GM04503 (cell line): Measurements from ENCODE around the gene SLC25A26.

Source experiments
- DNase-seq: peaks from one replicate; pipeline ENCODE4 v3.0.0-alpha.2; 2012; ENCODE audit warnings: low read depth

SLC25A26 gene

DNA sequence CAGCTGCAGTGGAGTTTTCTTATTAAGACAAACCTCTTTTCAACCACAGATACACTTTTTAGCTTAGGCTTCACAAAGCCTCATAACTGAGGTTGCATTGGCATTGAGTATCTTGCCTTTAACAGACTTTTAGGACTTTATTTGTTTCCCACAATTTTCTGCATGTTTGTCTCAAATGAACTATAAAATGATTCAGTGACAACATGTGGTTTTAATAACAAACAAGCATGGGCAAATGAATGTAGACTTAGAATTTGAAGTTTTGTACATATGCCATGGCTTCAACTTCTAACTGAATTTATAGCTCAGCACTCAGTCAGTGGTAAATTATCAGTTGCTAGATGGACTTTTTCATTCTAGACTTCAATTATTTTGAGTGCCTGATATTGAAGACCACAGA is 101.6 kb downstream of the SLC25A26 start:
- no peak for DNase-seq

DNA sequence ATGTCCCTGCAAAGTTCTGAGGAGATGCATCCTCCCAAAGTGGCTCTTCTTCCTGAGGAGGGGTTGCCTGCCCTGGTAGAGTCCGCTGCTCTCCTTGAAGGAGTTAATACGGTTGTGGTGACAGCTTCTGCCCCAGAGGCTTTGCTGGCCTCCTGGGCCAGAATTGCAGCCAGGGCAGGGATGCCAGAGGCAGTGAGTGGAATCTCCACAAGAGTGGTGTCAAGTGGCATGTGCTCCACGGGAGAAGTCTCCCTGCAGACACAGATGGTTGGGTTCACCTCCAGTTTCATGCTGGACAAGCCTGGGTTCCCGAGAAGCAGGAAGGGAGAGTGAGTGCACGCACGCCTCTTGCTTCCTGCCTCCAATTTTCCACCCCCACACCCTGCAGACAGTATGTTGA is 105.5 kb downstream of the SLC25A26 start:
- no peak for DNase-seq

DNA sequence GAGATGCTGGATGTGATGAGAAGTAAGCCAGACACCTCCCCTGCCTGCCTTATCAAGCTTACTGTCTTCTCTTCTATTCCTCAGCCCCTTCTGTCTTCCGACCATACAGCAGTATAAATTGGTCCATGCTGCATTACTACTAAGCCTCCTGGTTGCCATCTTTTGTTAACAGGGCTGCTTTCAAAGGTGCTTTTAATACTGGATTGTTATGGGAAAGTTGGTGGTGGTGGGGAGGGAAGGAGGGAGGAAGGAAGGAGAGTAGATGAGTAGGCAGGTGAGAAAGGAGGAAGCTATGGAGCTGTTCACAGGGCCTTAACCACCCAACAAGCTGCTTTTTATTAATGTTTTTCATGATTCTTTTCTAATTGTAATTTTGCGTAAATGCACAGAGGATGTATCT is 114.9 kb downstream of the SLC25A26 start:
- no peak for DNase-seq

DNA sequence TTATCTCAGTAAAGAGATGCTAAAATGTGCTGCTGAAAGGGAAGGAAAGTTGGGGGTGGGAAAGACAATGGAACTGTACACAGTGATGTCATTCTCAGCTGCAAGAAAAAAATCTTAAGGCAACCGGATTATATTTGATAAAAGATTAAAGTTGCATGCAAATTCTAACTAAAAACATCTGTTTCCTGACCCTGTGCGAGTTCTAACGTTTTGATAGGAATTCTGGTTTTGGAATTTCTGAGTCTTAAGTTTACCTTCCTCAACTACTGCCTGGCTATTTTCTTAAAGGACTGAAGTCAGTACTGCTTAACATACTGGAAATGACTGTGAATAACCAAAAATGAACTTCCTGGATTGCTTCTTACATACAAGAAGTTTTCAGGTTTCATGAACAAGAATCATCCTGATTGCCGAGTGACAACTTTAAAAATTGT is 115.5 kb downstream of the SLC25A26 start:
- no peak for DNase-seq

DNA sequence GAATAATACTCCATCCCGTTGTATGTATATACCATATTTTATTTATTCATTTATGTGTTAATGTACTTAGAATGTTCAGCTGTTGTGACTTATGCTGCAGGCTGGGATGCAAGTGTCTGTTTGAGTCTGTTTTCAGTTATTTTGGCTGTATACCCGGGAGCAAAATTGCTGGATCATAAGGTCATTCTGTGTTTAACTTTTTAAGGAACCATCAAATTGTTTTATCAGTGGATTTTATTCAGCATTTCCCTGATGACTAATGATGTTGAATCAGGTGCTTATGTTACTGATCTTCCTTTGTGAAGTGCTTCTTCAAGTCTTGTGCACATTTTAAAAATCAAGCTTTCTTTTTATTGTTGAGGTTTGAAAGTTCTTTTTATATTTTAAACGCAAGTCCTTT is 118.1 kb downstream of the SLC25A26 start:
- DNase-seq, result no peak

DNA sequence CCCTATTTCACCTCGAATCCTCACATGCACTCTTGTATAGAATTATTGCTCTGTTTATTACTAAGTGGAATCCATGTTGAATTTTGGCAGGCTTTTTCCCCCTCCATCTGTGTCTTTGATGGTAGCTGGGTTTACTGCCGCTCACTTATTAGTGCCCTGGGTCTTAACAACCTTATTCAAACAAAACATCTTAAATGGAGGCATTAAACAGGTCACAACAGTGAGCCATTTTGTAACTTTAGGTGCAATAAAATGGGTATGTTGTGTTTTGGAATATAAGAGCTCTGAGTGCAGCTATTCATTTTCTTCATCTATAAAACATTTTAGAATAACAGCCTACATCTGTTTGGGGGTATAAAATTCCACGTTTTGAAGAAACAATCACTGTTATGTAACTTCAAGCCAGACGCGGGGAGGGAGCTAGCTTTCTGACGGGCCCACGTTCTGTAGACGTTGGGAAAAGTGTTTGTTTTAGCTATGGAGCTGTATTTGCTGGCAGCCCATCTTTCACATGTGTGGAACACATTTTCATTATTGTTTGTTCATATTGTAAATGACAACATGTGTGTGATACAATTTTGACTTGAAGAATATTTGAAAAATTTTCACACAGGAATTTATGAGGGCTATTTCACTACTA is 122.0 kb downstream of the SLC25A26 start:
- DNase-seq, result no peak

DNA sequence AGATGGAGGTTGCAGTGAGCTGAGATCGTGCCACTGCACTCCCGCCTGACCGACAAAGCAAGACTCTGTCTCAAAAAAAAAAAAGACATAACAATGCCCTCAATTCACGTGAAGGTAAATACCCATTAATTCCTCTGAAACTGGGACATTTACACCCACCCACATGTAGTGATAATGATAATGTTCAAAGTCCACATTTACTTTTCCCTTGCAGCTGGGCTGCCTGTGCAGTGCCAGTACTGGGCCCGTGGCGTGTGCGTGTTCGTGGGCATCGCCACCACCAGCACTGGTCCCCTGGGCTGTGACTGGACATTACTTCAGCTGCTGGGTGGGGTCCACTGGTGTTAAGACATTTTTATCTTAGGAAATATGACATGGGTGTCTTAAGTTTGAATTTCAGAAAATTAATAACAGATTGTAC is 123.6 kb downstream of the SLC25A26 start:
- no peak for DNase-seq

DNA sequence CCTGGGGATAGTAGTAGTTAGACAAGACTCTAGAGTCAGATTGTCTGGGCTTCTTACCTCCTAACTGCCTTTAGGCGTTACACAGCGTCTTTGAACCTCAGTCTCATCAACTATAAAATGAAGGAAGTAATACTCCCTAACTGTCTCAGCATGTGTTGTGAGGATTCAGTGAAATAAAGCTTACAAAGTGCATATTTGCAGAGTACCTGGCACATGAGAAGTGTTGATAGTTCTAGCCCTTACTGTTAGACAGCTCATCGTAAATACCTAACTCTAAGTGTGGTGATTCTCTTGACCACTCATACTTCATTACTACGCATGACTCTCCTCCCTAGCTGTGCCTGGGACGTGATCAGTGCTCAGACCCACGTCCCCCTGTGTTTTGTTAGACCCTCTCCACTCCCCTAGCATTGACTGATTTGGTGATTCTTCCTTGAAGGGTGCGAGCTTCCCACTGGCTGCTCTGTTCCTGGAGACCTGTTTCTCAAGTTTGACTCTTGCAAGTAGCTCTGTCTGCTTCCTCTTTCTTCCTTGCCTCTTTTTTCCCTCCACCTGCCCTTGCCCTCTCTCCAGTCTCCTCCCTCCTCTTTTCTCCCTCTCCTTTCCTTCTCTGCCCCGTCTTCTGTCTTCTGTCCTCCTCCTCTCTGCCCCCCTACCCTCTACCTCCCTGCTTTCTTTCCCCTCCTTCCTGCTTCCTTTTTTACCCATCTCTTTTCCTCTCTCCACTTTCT is 124.2 kb downstream of the SLC25A26 start:
- DNase-seq, result no peak

DNA sequence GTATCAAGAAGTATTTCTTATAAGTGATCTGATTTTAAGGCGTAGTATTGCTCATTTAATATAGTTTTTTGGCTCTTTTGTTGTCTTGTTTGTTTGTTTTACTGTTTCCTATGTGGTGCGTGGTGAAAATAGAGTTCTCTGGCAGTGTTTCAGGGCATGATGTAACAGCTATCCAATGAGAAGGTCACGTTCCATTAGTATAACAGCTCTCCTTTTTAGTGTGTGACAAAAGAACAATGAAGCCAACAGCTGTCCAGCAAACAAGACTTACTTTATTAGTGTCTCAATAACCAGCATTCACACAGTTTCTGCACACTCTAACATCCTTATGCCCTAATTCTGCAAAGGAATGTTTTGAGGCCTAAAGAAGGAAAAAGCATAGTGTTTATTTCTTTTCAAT is 127.9 kb downstream of the SLC25A26 start:
- DNase-seq, result no peak

DNA sequence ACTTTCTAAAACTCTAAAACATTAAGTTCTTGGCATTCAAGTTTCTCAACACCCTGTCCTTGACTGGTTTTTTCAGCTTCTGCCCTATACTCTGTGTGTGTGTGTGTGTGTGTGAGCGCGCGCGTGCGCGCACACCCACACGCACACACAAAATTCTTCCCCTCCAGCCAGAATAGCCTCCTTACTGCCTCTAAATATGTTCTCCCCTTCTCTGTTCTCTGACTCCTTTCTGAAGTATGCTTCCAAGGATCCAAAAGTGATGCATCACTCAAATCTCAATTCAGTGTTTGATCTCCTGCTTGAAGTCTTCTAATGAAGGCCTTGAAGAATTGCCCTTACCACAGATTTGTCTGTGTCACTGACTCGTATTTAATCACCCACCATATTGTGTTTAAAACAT is 129.8 kb downstream of the SLC25A26 start:
- no peak for DNase-seq

DNA sequence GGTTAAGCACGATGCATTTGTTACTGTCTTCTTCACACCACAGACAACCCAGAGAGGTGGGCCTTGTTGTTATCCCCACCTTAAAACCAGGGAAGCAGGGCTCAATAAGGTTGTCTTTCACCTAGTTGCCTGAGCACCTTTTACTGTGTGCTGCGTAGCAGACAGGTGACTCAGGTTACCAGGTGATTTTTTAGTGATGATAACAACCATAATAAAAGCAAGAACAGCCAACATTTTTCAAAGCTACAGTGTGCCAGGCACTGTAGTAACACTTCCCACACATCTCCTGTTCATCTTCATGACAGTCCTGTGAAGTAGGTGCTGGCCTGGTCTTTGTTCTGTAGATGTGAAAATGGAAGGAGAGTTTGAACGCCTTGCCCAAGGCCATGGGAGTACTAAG is 132.2 kb downstream of the SLC25A26 start:
- no peak for DNase-seq

DNA sequence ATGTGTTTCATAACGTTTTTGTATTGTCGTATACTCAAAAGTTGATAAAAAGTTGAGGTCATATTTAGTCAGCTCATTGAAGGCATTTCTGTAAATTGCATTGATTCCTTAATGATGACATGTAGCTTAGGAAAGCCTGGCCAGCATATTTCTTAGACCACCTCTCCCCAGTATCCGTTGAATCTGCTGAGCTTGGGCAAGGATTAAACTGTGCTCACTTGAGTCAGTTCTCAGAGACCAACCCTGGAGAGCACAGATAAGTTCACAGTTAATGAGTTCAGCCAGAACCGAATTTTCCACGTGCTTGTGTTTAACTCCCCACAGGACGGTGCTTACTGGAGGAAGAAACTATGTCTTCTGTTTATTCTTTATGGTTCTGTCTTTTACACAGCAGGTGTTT is 132.7 kb downstream of the SLC25A26 start:
- no peak for DNase-seq

DNA sequence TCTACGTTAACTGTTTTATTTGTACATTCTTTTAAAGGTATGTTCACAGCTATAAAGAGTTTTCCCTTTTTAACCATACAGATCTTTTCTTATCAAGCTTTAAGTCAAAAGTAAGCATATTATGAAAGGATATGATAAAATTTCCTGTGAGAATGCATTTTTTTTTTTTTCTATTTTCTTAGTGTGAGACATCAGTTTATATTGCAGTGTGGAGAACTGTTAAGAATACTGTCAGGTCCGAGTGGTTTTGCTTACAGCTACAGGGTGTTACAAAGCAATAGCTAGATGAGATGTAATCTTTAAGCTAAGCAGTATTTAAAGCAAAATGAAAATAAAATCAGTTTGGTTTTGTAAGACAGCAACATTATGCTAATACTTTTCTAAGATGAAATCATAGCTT is 133.2 kb downstream of the SLC25A26 start:
- DNase-seq, result no peak

DNA sequence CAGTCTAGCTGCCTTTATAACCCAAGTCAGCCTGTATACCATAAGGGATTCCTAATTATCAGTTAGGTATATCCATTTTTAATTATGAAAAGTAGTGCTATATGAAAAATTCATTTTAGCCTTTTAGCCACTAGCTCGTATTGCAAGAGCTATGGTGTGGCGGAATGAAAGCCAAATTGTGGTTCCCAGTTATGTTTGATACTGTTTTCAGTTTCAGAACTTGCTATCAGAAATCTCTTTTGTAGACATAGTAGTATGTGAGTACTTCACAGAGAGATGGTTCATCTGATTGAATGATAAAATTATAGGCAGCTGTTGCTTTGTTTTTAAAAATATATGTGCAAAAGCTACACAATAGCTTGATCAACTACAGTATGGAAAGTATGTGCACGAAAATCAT is 134.6 kb downstream of the SLC25A26 start:
- no peak for DNase-seq

DNA sequence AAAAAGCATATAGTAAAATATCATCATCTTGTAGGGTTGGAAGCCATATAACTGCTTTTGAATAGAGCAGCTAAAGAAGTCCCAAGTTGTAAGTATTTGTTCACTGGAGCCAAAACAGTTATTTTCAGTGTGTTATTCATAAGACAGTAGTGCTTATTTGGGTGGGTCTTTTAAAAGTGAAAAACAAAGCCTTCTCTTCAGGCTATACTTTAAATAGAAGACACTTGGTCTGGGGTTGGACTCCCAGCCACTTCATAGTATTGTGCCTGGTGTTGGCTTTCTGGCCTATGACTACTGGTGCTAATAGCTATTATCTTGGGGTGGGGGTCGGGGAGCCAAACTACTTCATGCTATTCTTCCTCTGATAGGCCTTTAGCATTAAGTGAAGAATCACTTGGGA is 135.2 kb downstream of the SLC25A26 start:
- no peak for DNase-seq

DNA sequence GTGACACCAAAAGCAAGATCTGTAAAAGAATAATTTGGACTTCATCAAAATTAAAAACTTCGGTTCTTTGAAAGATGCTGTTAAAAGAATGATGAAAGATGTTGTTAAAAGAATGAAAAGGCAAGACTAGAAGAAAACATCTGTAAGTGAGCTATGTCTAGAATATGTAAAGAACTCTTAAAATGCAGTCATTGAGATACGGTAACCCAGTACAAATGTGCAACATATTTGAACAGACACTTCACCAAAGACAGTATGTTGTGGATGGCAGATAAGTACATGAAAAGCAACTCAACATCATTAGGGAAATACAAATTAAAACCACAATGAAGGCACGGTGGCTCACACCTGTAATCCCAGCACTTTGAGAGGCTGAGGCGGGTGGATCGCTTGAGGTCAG is 140.6 kb downstream of the SLC25A26 start:
- DNase-seq, result no peak

DNA sequence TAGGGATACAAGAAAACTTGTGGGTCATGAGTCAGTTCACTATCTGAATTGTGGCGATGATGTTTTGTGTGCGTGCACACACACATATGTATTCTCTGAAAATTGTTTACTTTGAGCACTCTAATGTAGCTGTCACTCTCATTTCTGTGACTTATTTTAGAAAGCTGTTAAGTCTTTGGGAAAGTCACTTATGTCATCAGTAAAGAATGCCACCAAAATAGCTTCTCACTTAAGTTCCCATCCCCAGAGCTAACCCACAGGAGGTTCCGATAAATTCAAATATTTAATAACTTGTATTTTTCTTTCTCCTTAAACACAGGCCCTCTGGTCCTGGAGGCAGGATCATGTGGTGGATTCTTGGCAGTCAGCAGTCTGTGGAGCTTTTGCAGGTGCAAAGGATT is 141.7 kb downstream of the SLC25A26 start:
- DNase-seq, result no peak

DNA sequence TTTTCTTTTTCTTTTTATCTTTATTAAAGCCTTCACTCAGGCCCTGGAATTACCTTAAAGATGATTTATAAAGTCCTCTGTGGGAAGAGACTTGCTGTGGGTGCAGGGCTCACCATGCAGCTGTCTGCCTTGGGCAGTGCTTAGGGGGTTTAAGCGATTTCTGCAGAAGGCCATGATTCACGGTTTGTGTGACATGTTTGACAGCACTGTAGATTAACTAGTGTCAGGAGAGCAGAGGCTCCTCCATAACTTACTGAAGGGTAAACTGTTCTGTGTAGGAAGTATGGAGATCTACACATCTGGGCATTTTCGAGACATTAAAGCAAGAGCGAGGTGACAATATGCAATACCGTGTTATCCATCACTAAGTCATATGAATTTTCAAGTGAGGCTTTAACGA is 142.3 kb downstream of the SLC25A26 start:
- DNase-seq, result no peak

DNA sequence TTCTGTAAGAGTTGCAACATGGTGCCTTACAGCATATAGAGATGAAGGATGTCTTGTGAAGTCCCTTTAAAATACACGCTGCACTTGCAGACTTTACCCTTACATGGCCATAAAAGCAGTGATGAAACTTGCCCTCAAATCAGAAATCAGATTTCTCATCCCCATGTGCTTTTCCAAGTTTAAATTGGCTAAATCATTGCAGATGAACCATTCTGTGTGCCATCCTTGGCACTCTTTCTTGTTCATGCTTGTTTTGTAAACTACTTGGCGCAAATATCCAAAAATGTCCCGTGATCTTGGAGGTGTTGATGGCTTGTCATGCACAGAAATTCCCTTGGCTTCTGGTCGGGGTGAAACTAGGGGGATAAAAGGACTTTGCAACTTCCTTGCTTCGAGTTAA is 144.3 kb downstream of the SLC25A26 start:
- DNase-seq, result no peak

DNA sequence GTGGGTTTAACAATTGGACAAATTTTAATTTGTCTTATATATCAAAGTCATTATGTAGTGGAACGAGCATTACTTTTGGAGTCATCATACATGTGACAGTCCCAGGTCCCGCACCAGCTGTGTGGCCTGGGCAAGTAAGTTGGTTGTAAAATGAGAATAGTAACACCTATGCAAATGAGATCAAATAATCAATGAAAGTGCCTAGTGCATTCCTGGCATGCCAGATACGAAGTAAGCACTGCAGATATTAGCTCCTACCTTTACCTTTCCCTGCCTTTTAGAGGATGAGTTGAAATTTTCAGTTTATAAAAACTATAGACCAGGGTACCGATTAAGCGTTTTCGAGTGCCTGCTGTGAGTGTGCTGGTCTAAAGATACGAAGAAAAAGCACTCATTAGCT is 145.9 kb downstream of the SLC25A26 start:
- no peak for DNase-seq

DNA sequence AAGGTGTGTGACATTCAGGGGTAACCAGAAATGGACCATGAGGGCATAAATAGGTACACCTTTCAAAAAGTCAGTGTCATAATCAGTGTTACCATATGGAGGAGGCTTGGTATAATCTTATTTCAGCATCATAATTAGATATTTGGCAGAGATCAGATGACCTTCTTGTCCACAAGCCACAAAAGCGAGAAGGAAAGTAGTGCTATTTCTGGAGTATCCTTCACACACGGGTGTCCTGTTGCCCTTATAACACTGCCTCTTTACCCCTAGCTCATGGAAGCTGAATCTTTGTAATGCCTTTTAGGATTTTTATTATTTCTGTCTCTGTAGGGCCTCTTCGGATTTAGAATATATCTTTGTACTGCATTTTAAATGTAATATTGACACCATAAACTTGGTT is 147.2 kb downstream of the SLC25A26 start:
- no peak for DNase-seq

DNA sequence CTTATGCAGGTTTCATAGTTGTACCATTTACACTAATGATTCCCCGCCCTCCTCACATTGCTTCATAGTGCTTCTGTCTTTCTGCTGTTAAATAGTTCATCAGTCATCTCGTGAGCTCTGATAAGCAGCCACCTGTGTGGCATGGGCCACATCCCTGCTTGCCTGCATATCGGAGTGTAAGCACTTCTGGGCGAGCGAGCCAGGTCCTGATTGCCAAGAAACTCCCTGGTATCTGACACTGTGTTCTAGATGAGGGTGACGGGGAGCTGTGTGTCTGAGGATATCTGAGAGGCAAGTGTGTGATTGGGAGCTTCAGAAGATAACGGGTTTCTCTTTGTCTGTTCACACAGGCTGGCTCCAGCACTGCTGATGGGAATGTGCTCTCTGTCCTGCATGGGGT is 149.4 kb downstream of the SLC25A26 start:
- DNase-seq, result no peak

DNA sequence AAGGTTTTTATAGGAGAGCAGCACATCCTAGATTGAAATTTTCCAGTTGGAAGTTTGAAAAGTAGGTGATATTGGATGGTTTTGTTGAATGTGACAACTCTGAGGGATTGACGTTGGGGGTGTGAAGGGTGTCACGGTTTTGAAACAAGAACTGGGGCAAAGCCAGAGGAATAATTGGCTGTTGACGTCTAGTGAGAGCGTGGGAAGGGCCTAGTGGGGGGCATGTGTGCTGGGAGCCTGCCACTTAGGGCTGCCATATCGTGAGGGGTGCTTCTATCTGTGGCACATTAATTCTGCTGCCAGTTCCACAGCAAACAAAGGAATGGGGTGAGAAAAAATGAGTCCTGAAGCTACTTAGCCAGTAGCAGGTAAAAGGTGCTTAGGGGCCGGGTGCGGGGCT is 150.6 kb downstream of the SLC25A26 start:
- no peak for DNase-seq
